ENCODE data around the gene CDADC1. TPM values are rescaled to one million over a fixed set of nuclear protein-coding genes. Genes with fewer than 3 reads are reported as not detected.
"Not testable (repeated sequence)": the region's sequence is repeated elsewhere in the genome, so short reads cannot be mapped to it uniquely, and the experiment has no call there.

The CDADC1 gene
- total RNA-seq, 1 donor from 2014 or later = 0.96 TPM

- Histone ChIP-seq H3K27me3 (no peaks in the 10 kb centered on the region), H3K9me3 (no peaks in the 10 kb centered on the region), H3K27ac (no peak overlapping the region), H3K36me3 (no peaks in the 10 kb centered on the region), H3K4me3 (no peak overlapping the region), H3K4me1 (peaks cover 0 to 5% of the 10 kb centered on the region in 2 donors)
- no peak for DNase-seq (ENCODE audit: low spot score in 2 of 2)
- intact Hi-C loops (cut with DNase I) = no loop called here
- TF ChIP-seq CTCF (IDR thresholded peaks at IDR 0.05) = no peak
Measured at GRCh38 chr13:49322702-49323101, 75.0 kb downstream of the CDADC1 start.

GRCh38 chr13:49323344-49323743, 75.6 kb downstream of the CDADC1 start:
- Histone ChIP-seq H3K4me3 (no peak overlapping the region), H3K9me3 (no peaks in the 10 kb centered on the region), H3K27me3 (no peaks in the 10 kb centered on the region), H3K4me1 (peaks cover 0 to 5% of the 10 kb centered on the region in 2 donors), H3K36me3 (no peaks in the 10 kb centered on the region), H3K27ac (no peak overlapping the region)
- no peak for TF ChIP-seq CTCF (IDR thresholded peaks at IDR 0.05)
- DNase-seq (ENCODE audit: low spot score in 2 of 2) = no peak
- intact Hi-C loops (cut with DNase I) = no loop called here

- no peak for TF ChIP-seq CTCF (IDR thresholded peaks at IDR 0.05)
- Histone ChIP-seq H3K4me1 (peaks cover 0 to 4% of the 10 kb centered on the region in 2 donors), H3K36me3 (no peaks in the 10 kb centered on the region), H3K27me3 (no peaks in the 10 kb centered on the region), H3K4me3 (peak overlapping the region in 1 of 2 donors; percentile 36), H3K9me3 (no peaks in the 10 kb centered on the region), H3K27ac (peak overlapping the region; percentile 75 to 77)
- DNase-seq (ENCODE audit: low spot score in 2 of 2) = no peak
- intact Hi-C loops (cut with DNase I) = no loop called here
Measured at GRCh38 chr13:49326222-49326917, 78.6 kb downstream of the CDADC1 start.

GRCh38 chr13:49327145-49327544, 79.4 kb downstream of the CDADC1 start:
- H3K36me3 ChIP-seq; intact Hi-C loops (cut with DNase I); DNase-seq (ENCODE audit: low spot score in 2 of 2); H3K27me3 ChIP-seq; H3K4me3 ChIP-seq; H3K4me1 ChIP-seq; H3K9me3 ChIP-seq: not testable (repeated sequence)
- H3K27ac ChIP-seq = peak overlapping the region; percentile 75 to 77

- H3K36me3 ChIP-seq = peaks cover 0 to 3% of the 10 kb centered on the region in 2 donors
Measured at GRCh38 chr13:49329831-49330545, 82.3 kb downstream of the CDADC1 start.

More at GRCh38 chr13:49329831-49330545, 82.3 kb downstream of the CDADC1 start:
- DNase-seq (ENCODE audit: low spot score in 2 of 2) = no peak
- H3K4me1 ChIP-seq = peaks cover 0 to 4% of the 10 kb centered on the region in 2 donors
- TF ChIP-seq CTCF (IDR thresholded peaks at IDR 0.05) = no peak
- H3K27ac ChIP-seq = peak overlapping the region; percentile 27 to 44
- no peak overlapping the region for H3K4me3 ChIP-seq
- H3K9me3 ChIP-seq = no peaks in the 10 kb centered on the region
- intact Hi-C loops (cut with DNase I) = no loop called here
- H3K27me3 ChIP-seq = no peaks in the 10 kb centered on the region

Measured in ascending aorta (tissue), 2 donors.